Keratinocyte (primary cell): ENCODE measurements around the gene SPRR1B. TPM values are rescaled to one million over a fixed set of nuclear protein-coding genes. Genes with fewer than 3 reads are reported as not detected.

Experiments used
- DNase-seq: peaks from one replicate; pipeline ENCODE4 v3.0.0-alpha.2; 2011; ENCODE audit warnings: low read depth, missing footprints, low spot score
- FAIRE-seq: peaks from 2 replicates; lab custom pipeline; 2011; peaks lifted over from hg19 to GRCh38; lab: Jason Lieb, UNC
- H2AFZ ChIP-seq: 2 replicates; pipeline ENCODE4 v1.6.0; 2012; ENCODE audit warnings: low read length, control low read depth, inconsistent platforms; ENCODE audit not compliant: control insufficient read depth
- H3K27ac ChIP-seq: 2 replicates; pipeline ENCODE4 v1.5.1; 2011; ENCODE audit warnings: low read length; ENCODE audit not compliant: control insufficient read depth, insufficient read depth
- H3K27me3 ChIP-seq: 3 replicates; pipeline ENCODE4 v1.6.0; 2011; ENCODE audit warnings: low read length; ENCODE audit not compliant: control insufficient read depth, insufficient read depth; ENCODE audit errors: extremely low read depth
- H3K36me3 ChIP-seq, 2 experiments: 2 replicates in 1 of 2; 3 replicates in 1 of 2; pipeline ENCODE4 v1.5.1; 2011; ENCODE audit warnings: low read length in 2 of 2, mild to moderate bottlenecking in 1 of 2; ENCODE audit not compliant: control insufficient read depth in 2 of 2, insufficient read depth in 2 of 2; ENCODE audit errors: extremely low read depth in 1 of 2
- H3K4me1 ChIP-seq: 3 replicates; pipeline ENCODE4 v1.5.1; 2011; ENCODE audit warnings: low read length; ENCODE audit not compliant: control insufficient read depth, insufficient read depth; ENCODE audit errors: extremely low read depth
- H3K4me2 ChIP-seq: 3 replicates; pipeline ENCODE4 v1.6.0; 2011; ENCODE audit warnings: low read depth, low read length; ENCODE audit not compliant: control insufficient read depth, insufficient read depth; ENCODE audit errors: extremely low read depth
- H3K4me3 ChIP-seq, 3 experiments: fragments of 200-600 bp in 1 of 3; sonication (generic) in 1 of 3; 2 replicates in 2 of 3; 3 replicates in 1 of 3; pipeline ENCODE4 v1.5.1; 2011 to 2016; ENCODE audit warnings: low read length in 3 of 3, mild to moderate bottlenecking in 3 of 3, control low read depth in 2 of 3, inconsistent platforms in 1 of 3, low read depth in 1 of 3, mixed read lengths in 1 of 3, mixed run types in 1 of 3, moderate library complexity in 1 of 3; ENCODE audit not compliant: control insufficient read depth in 2 of 3, insufficient read depth in 2 of 3; ENCODE audit errors: extremely low read depth in 1 of 3
- H3K79me2 ChIP-seq: 2 replicates; pipeline ENCODE4 v1.6.0; 2012; ENCODE audit warnings: low read length; ENCODE audit not compliant: control insufficient read depth, insufficient read depth
- H3K9ac ChIP-seq: 3 replicates; pipeline ENCODE4 v1.6.0; 2011; ENCODE audit warnings: low read length; ENCODE audit not compliant: control insufficient read depth, insufficient read depth; ENCODE audit errors: extremely low read depth
- H3K9me1 ChIP-seq: 3 replicates; pipeline ENCODE4 v1.6.0; 2011; ENCODE audit warnings: low read length; ENCODE audit not compliant: control insufficient read depth, insufficient read depth; ENCODE audit errors: extremely low read depth
- H3K9me3 ChIP-seq: 2 replicates; pipeline ENCODE4 v1.5.1; 2012; ENCODE audit warnings: low read depth, low read length; ENCODE audit not compliant: control insufficient read depth
- H4K20me1 ChIP-seq: 3 replicates; pipeline ENCODE4 v1.6.0; 2011; ENCODE audit warnings: low read length; ENCODE audit not compliant: control insufficient read depth, insufficient read depth; ENCODE audit errors: extremely low read depth
- CTCF ChIP-seq, 3 experiments: IDR thresholded peaks in 1 of 3; conservative IDR thresholded peaks in 1 of 3; optimal IDR thresholded peaks in 1 of 3; 2 replicates in 2 of 3; 3 replicates in 1 of 3; pipeline versions ENCODE3 to v1.5.1; 2011; ENCODE audit warnings: low read length in 3 of 3, mild to moderate bottlenecking in 3 of 3, moderate library complexity in 2 of 3, control low read depth in 1 of 3, inconsistent platforms in 1 of 3; ENCODE audit not compliant: insufficient read depth in 2 of 3; ENCODE audit errors: extremely low read depth in 1 of 3
- EZH2 ChIP-seq: IDR thresholded peaks from one replicate; pipeline ENCODE4 v1.6.1; 2012; ENCODE audit warnings: inconsistent platforms, mild to moderate bottlenecking, low read length, moderate library complexity
- dilution Hi-C: fragments of 300-500 bp; cut with MboI; formaldehyde crosslinking; loops from one replicate; pipeline ENCODE4 v1.7.0; 2020; ENCODE audit warnings: low sequenced_read_pairs; ENCODE audit not compliant: extremely low pct_ligation_motif_present
- polyA plus RNA-seq, 5 experiments: library from polyadenylated mRNA; depleted of rRNA in 3 of 5; stranded (reverse) in 3 of 5; stranded (forward) in 1 of 5; unstranded in 1 of 5; fragments of >200 nt; gene quantifications; 1 replicate in 1 of 5; 2 replicates in 3 of 5; 3 replicates in 1 of 5; pipeline versions ENCODE4 v1.2.1 to v1.2.3, GENCODE V29; 2011 to 2012; ENCODE audit warnings: missing spikeins in 2 of 5, low read depth in 1 of 5, low replicate concordance in 1 of 5

The SPRR1B gene
- polyA plus RNA-seq, 1 donor (not counting 4 experiments of a cell fraction or from before 2014, with no cell fraction given), result 253 TPM

GRCh38 chr1:152986578-152986977 lies 44.4 kb upstream of the SPRR1B start:
- Histone ChIP-seq H2AFZ (no peak overlapping the region), H3K4me2 (no peak overlapping the region), H3K9ac (no peak overlapping the region), H3K36me3 (no peaks in the 10 kb centered on the region), H4K20me1 (no peaks in the 10 kb centered on the region), H3K4me1 (peaks cover 4% of the 10 kb centered on the region), H3K4me3 (no peak overlapping the region), H3K27ac (no peak overlapping the region), H3K9me1 (no peaks in the 10 kb centered on the region), H3K79me2 (no peaks in the 10 kb centered on the region), H3K27me3 (no peaks in the 10 kb centered on the region), H3K9me3 (no peaks in the 10 kb centered on the region)
- no peak for TF ChIP-seq EZH2
- TF ChIP-seq CTCF (optimal IDR thresholded peaks at IDR 0.05 in 1 of 3, IDR thresholded peaks at IDR 0.05 in 1 of 3, conservative IDR thresholded peaks at IDR 0.05 in 1 of 3; ENCODE audit: extremely low read depth in 1 of 3, insufficient read depth in 2 of 3, low read length in 3 of 3), result no peak
- no peak for FAIRE-seq
- no peak for DNase-seq
- dilution Hi-C loops, result no loop called here

- DNase-seq (no peak), FAIRE-seq (no peak)
- Histone ChIP-seq H3K4me3 (no peak overlapping the region), H3K9me1 (no peaks in the 10 kb centered on the region), H3K36me3 (no peaks in the 10 kb centered on the region), H3K4me2 (no peak overlapping the region), H3K27me3 (no peaks in the 10 kb centered on the region), H3K27ac (no peak overlapping the region), H3K79me2 (no peaks in the 10 kb centered on the region), H3K9me3 (no peaks in the 10 kb centered on the region), H3K9ac (no peak overlapping the region), H3K4me1 (no peaks in the 10 kb centered on the region), H4K20me1 (no peaks in the 10 kb centered on the region), H2AFZ (no peak overlapping the region)
- TF ChIP-seq EZH2, result no peak
- no peak for TF ChIP-seq CTCF (optimal IDR thresholded peaks at IDR 0.05 in 1 of 3, IDR thresholded peaks at IDR 0.05 in 1 of 3, conservative IDR thresholded peaks at IDR 0.05 in 1 of 3; ENCODE audit: extremely low read depth in 1 of 3, insufficient read depth in 2 of 3, low read length in 3 of 3)
- dilution Hi-C loops, result no loop called here
Observed at GRCh38 chr1:152993186-152993585, 37.8 kb upstream of the SPRR1B start.
